Tibial nerve (tissue), 4 donors: Measurements from ENCODE around the gene TMEM231. TPM values are rescaled to one million over a fixed set of nuclear protein-coding genes. Genes with fewer than 3 reads are reported as not detected.
A peak's percentile ranks its signal among the peaks of the same experiment; 100 is the strongest.

ENCODE experiments used
- DNase-seq, 2 donors: peaks; one replicate each; pipeline ENCODE4 v3.0.0-alpha.2; 2019; ENCODE audit warnings: low spot score in 2 of 2
- H3K27ac ChIP-seq, 4 donors: fragments of 200-600 bp; sonication (generic) in 3 of 4; one replicate each; pipeline ENCODE4 v1.5.1; 2017 to 2019; ENCODE audit warnings: mild to moderate bottlenecking in 1 of 4
- H3K27me3 ChIP-seq, 2 donors: fragments of 200-600 bp; sonication (generic) in 1 of 2; one replicate each; pipeline versions ENCODE4 v1.5.1 to v1.6.0; 2017 to 2019
- H3K36me3 ChIP-seq, 3 donors: fragments of 200-600 bp; sonication (generic); one replicate each; pipeline ENCODE4 v1.5.1; 2018 to 2019
- H3K4me1 ChIP-seq, 4 donors: fragments of 200-600 bp; sonication (generic) in 3 of 4; one replicate each; pipeline ENCODE4 v1.5.1; 2017 to 2019
- H3K4me3 ChIP-seq, 4 donors: fragments of 200-600 bp; sonication (generic) in 3 of 4; one replicate each; pipeline ENCODE4 v1.5.1; 2017 to 2019; ENCODE audit warnings: mild to moderate bottlenecking in 1 of 4, moderate library complexity in 1 of 4
- H3K9me3 ChIP-seq, 4 donors: fragments of 200-600 bp; sonication (generic) in 3 of 4; one replicate each; pipeline ENCODE4 v1.5.1; 2017 to 2019
- CTCF ChIP-seq, 5 experiments: fragments of 200-600 bp in 3 of 5; fragments of 450-650 bp in 2 of 5; sonication (generic) in 3 of 5; IDR thresholded peaks; one replicate each; pipeline ENCODE4 v1.5.1; 2016 to 2019; ENCODE audit warnings: antibody characterized with exemption in 5 of 5, mild to moderate bottlenecking in 3 of 5, moderate library complexity in 2 of 5
- EP300 ChIP-seq, 2 donors: sonication (generic); formaldehyde crosslinking; IDR thresholded peaks; one replicate each; pipeline ENCODE4 v1.6.1; 2017; ENCODE audit warnings: antibody characterized with exemption in 2 of 2, mild to moderate bottlenecking in 1 of 2
- POLR2A ChIP-seq, 2 donors: fragments of 450-650 bp; IDR thresholded peaks; one replicate each; pipeline ENCODE4 v1.6.1; 2017; ENCODE audit warnings: antibody characterized with exemption in 2 of 2, mild to moderate bottlenecking in 2 of 2, moderate library complexity in 2 of 2
- WGBS, 2 donors: methylation state at CpG; one replicate each; pipeline ENCODE4 v1.1.5; 2018; 5-methylcytosine and 5-hydroxymethylcytosine counted together
- total RNA-seq, 4 donors: library from RNA; depleted of rRNA; stranded (reverse); fragments of >200 nt; gene quantifications; one replicate each; pipeline ENCODE4 v1.1.0, GENCODE V29; 2016

Gene TMEM231
- total RNA-seq, 4 donors from 2014 or later: 10.3 to 14.5 (median 12.1) TPM

DNA sequence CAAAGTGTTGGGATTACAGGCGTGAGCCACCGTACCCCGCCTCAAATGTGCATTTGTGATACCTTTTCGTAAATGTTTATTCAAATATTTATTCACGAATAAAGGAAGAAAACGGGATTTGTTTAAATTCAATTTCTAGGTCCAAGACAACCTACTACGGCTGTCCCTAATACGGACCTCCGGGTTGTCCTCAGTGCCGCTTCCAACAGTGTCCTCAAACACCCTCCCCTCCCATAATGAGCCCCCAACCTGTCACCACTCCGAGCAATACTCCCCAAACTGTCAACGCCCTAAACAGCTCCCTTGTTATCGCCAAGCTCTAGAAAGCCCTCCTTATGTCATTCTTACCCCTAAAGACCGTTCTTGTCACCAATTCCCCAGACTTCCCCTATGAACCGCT, 9.6 kb upstream of the TMEM231 start:
- WGBS, 2 donors: 21 to 27% methylated on average over 15 of the region's 15 CpGs
- peaks cover 0 to 48% (median 11%) of the 10 kb centered on the region in 4 donors for H3K4me1 ChIP-seq
- H3K36me3 ChIP-seq: peaks cover 0 to 27% (median 0%) of the 10 kb centered on the region in 3 donors
- TF ChIP-seq POLR2A (IDR thresholded peaks at IDR 0.05) (no peak), EP300 (IDR thresholded peaks at IDR 0.05) (no peak), CTCF (IDR thresholded peaks at IDR 0.05) (no peak)
- H3K4me3 ChIP-seq: peak overlapping the region; percentile 85 to 90 (median 88)
- H3K27me3 ChIP-seq: no peaks in the 10 kb centered on the region
- H3K27ac ChIP-seq: peak overlapping the region; percentile 61 to 90 (median 76)
- H3K9me3 ChIP-seq: no peaks in the 10 kb centered on the region
- DNase-seq: no peak

- TF ChIP-seq POLR2A (IDR thresholded peaks at IDR 0.05) (no peak), EP300 (IDR thresholded peaks at IDR 0.05) (no peak), CTCF (IDR thresholded peaks at IDR 0.05) (no peak)
Measured at GRCh38 chr16:75559564-75560372, 3.7 kb upstream of the TMEM231 start.

DNA sequence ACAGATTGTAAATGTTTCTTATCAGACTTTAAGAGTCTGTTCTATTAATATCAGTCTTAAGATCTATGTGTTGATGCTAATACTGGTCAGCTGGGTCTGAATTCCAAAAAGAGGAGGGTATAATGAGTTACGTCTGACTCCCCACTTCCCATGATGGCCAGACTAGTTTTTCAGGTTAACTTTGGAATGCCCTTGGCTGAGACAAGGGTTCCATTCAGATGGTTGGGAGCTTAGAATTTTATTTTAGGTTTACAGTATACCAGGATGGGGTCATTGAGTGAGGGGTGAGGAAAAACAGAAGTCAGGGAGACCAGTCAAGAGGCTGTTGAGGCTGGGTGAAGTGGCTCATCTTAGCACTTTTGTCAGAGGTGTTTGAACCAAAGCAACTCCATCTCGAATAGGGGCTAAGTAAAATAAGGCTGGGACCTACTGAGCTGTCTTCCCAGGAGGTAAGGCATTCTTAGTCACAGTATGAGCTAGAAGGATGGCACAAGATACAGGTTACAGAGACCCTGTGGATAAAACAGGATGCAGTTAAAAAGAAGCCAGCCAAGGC, 2.9 kb upstream of the TMEM231 start:
- peaks cover 0 to 22% (median 5%) of the 10 kb centered on the region in 4 donors for H3K4me1 ChIP-seq
- DNase-seq: no peak
- TF ChIP-seq CTCF (IDR thresholded peaks at IDR 0.05) (no peak), EP300 (IDR thresholded peaks at IDR 0.05) (no peak), POLR2A (IDR thresholded peaks at IDR 0.05) (no peak)
- no peaks in the 10 kb centered on the region for H3K27me3 ChIP-seq
- peak overlapping the region in 2 of 4 donors; percentile 23 to 67 for H3K27ac ChIP-seq
- H3K36me3 ChIP-seq: no peaks in the 10 kb centered on the region
- no peak overlapping the region for H3K4me3 ChIP-seq
- H3K9me3 ChIP-seq: no peaks in the 10 kb centered on the region
- WGBS, 2 donors: 85 to 87% methylated on average over 2 of the region's 2 CpGs

More at GRCh38 chr16:75559564-75560372, 3.7 kb upstream of the TMEM231 start:
- Histone ChIP-seq H3K27ac (peak overlapping the region in 2 of 4 donors; percentile 23 to 67), H3K4me1 (peaks cover 0 to 19% (median 5%) of the 10 kb centered on the region in 4 donors), H3K4me3 (no peak overlapping the region), H3K9me3 (no peaks in the 10 kb centered on the region), H3K36me3 (no peaks in the 10 kb centered on the region), H3K27me3 (no peaks in the 10 kb centered on the region)
- 27 to 28% methylated on average over 10 of the region's 10 CpGs for WGBS, 2 donors
- DNase-seq: no peak

- WGBS, 2 donors: 28 to 30% methylated on average over 16 of the region's 16 CpGs
- peak overlapping the region; percentile 70 to 93 (median 82) for H3K27ac ChIP-seq
- TF ChIP-seq EP300 (IDR thresholded peaks at IDR 0.05): no peak
- no peak for TF ChIP-seq CTCF (IDR thresholded peaks at IDR 0.05)
- no peak for TF ChIP-seq POLR2A (IDR thresholded peaks at IDR 0.05)
Measured at GRCh38 chr16:75556431-75556950, 439 bp upstream of the TMEM231 start.

More at GRCh38 chr16:75556431-75556950, 439 bp upstream of the TMEM231 start:
- Histone ChIP-seq H3K36me3 (no peaks in the 10 kb centered on the region), H3K4me3 (peak overlapping the region; percentile 70 to 95 (median 86)), H3K9me3 (no peaks in the 10 kb centered on the region), H3K4me1 (peaks cover 0 to 24% (median 5%) of the 10 kb centered on the region in 4 donors), H3K27me3 (no peaks in the 10 kb centered on the region)
- no peak for DNase-seq
